Motor neuron (in vitro differentiated cells): ENCODE data around the gene FLII. TPM values are rescaled to one million over a fixed set of nuclear protein-coding genes. Genes with fewer than 3 reads are reported as not detected.
"Not testable (repeated sequence)": the region's sequence is repeated elsewhere in the genome, so short reads cannot be mapped to it uniquely, and the experiment has no call there.

Experiments
- ATAC-seq, 8 experiments: fragments of 200-7000 bp; cut with Tn5 transposase; replicated peaks in 6 of 8; 2 replicates each; pipeline ENCODE4 v1.8.0; 2021; ENCODE audit warnings: mild to moderate bottlenecking in 8 of 8, moderate library complexity in 8 of 8
- H3K27ac ChIP-seq, 2 donors: fragments of 250-450 bp; sonication (Bioruptor Pico); 2 replicates each; pipeline ENCODE4 v1.9.0; 2021; ENCODE audit warnings: antibody characterized with exemption in 2 of 2, mild to moderate bottlenecking in 2 of 2, moderate library complexity in 1 of 2
- H3K4me1 ChIP-seq, 2 donors: fragments of 250-450 bp; sonication (Bioruptor Pico); replicated peaks in 1 of 2; 2 replicates each; pipeline ENCODE4 v1.6.1; 2021; ENCODE audit warnings: antibody characterized with exemption in 2 of 2, mild to moderate bottlenecking in 2 of 2, moderate library complexity in 1 of 2
- H3K4me3 ChIP-seq, 5 donors: fragments of 250-450 bp; sonication (Bioruptor Pico); 2 replicates each; pipeline ENCODE4 v1.9.0; 2021; ENCODE audit warnings: antibody characterized with exemption in 5 of 5, mild to moderate bottlenecking in 5 of 5, moderate library complexity in 4 of 5
- WGBS, 10 experiments: fragments of 450-650 bp; shearing (Covaris generic); methylation state at CpG; one replicate each; pipeline ENCODE4 v1.0.0; 2022; 5-methylcytosine and 5-hydroxymethylcytosine counted together
- in situ Hi-C, 9 experiments: fragments of 400-800 bp; cut with MboI; loops; one replicate each; pipeline ENCODE4 v1.15.0; 2021; ENCODE audit warnings: low sequenced_read_pairs in 9 of 9, low pct_unique_long_range_greater_than_20kb in 2 of 9; ENCODE audit not compliant: unreplicated experiment in 9 of 9
- total RNA-seq, 8 experiments: library from RNA; unstranded; fragments of 300-600 nt; gene quantifications; 2 replicates each; pipeline versions ENCODE4 v1.2.3 to v1.2.4, GENCODE V29; 2022

FLII gene
- total RNA-seq, result 100 to 1,000 TPM in 5 of 8 experiments, 10 to 100 TPM in 3; 62.9 to 150 (median 109) TPM

- peak within 1 kb of the TSS; percentile 59 to 97 (median 85) for H3K4me3 ChIP-seq
- peak; percentile 32 to 59 (median 54) for ATAC-seq
- WGBS, 10 experiments, result 1 to 30% methylated on average over 2 to 15 of the region's 71 CpGs; no CpG with 5 or more reads in 8 of the 10 experiments
- peak within 1 kb of the TSS; percentile 75 to 82 for H3K27ac ChIP-seq
- peaks cover 18 to 22% of the 10 kb centered on the region in 2 donors for H3K4me1 ChIP-seq
- in situ Hi-C loops, result no loop called here
Measured at GRCh38 chr17:18258356-18259038, at the start of gene FLII. FLII (minus strand) TSS chr17:18258738; CDS start chr17:18258690, 48 bp downstream.

- ATAC-seq, in situ Hi-C loops: not testable (repeated sequence)
- WGBS, 10 experiments, result 90 to 100% (median 93%) methylated on average over 1 to 6 of the region's 13 CpGs; no CpG with 5 or more reads in 7 of the 10 experiments
Measured at GRCh38 chr17:18303206-18303605, 44.7 kb upstream of the FLII start.

GRCh38 chr17:18300725-18301480 is 42.4 kb upstream of the FLII start:
- Histone ChIP-seq H3K27ac (no peak overlapping the region), H3K4me1 (no peaks in the 10 kb centered on the region), H3K4me3 (no peak overlapping the region)
- ATAC-seq, result peak in 1 of 8 experiments; percentile 22
- in situ Hi-C loops, result no loop called here
- WGBS, 10 experiments, result 74 to 100% (median 96%) methylated on average over 2 to 4 of the region's 8 CpGs; no CpG with 5 or more reads in 2 of the 10 experiments

More at GRCh38 chr17:18303206-18303605, 44.7 kb upstream of the FLII start:
- not testable (repeated sequence) for H3K4me3 ChIP-seq, H3K27ac ChIP-seq, H3K4me1 ChIP-seq

GRCh38 chr17:18298061-18298460 is 39.5 kb upstream of the FLII start:
- H3K27ac ChIP-seq, H3K4me1 ChIP-seq, ATAC-seq, in situ Hi-C loops, H3K4me3 ChIP-seq: not testable (repeated sequence)
- no CpG with 5 or more reads among the region's 30 CpGs for WGBS, 10 experiments

- 71 to 100% (median 97%) methylated on average over 1 to 11 of the region's 15 CpGs; no CpG with 5 or more reads in 1 of the 10 experiments for WGBS, 10 experiments
- Histone ChIP-seq H3K4me3 (no peak overlapping the region), H3K27ac (no peak overlapping the region), H3K4me1 (no peaks in the 10 kb centered on the region)
- in situ Hi-C loops, result no loop called here
- ATAC-seq, result no peak
Measured at GRCh38 chr17:18291718-18292540, 33.4 kb upstream of the FLII start.

- Histone ChIP-seq H3K4me3 (no peak overlapping the region), H3K27ac (no peak overlapping the region), H3K4me1 (no peaks in the 10 kb centered on the region)
- in situ Hi-C loops, result no loop called here
- no peak for ATAC-seq
- WGBS, 10 experiments, result 82 to 100% (median 97%) methylated on average over 1 to 9 of the region's 11 CpGs; no CpG with 5 or more reads in 3 of the 10 experiments
Measured at GRCh38 chr17:18285296-18285695, 26.8 kb upstream of the FLII start.

GRCh38 chr17:18281788-18282187 is 23.2 kb upstream of the FLII start:
- Histone ChIP-seq H3K4me3 (no peak overlapping the region), H3K27ac (no peak overlapping the region), H3K4me1 (no peaks in the 10 kb centered on the region)
- in situ Hi-C loops, result no loop called here
- 68 to 100% (median 85%) methylated on average over 1 to 4 of the region's 6 CpGs; no CpG with 5 or more reads in 4 of the 10 experiments for WGBS, 10 experiments
- peak in 5 of 8 experiments; percentile 8 to 59 (median 36) for ATAC-seq

- in situ Hi-C loops, result no loop called here
- WGBS, 10 experiments, result 0 to 94% (median 61%) methylated on average over 1 to 5 of the region's 5 CpGs; no CpG with 5 or more reads in 1 of the 10 experiments
- Histone ChIP-seq H3K4me1 (no peaks in the 10 kb centered on the region), H3K4me3 (no peak overlapping the region), H3K27ac (no peak overlapping the region)
- ATAC-seq, result peak in 6 of 8 experiments; percentile 46 to 99 (median 89)
Measured at GRCh38 chr17:18280766-18281371, 22.3 kb upstream of the FLII start.

- ATAC-seq, result peak in 1 of 8 experiments; percentile 3
- Histone ChIP-seq H3K27ac (no peak overlapping the region), H3K4me1 (no peaks in the 10 kb centered on the region), H3K4me3 (no peak overlapping the region)
- in situ Hi-C loops, result no loop called here
- WGBS, 10 experiments, result 100% methylated on average over 1 to 2 of the region's 4 CpGs; no CpG with 5 or more reads in 7 of the 10 experiments
Measured at GRCh38 chr17:18280249-18280648, 21.7 kb upstream of the FLII start.

GRCh38 chr17:18278867-18279266 is 20.3 kb upstream of the FLII start:
- H3K27ac ChIP-seq, result no peak overlapping the region
- H3K4me3 ChIP-seq, result no peak overlapping the region
- H3K4me1 ChIP-seq, result no peaks in the 10 kb centered on the region
- peak in 1 of 8 experiments; percentile 36 for ATAC-seq
- in situ Hi-C loops, result no loop called here
- WGBS, 10 experiments, result 20 to 100% (median 94%) methylated on average over 1 to 3 of the region's 3 CpGs; no CpG with 5 or more reads in 1 of the 10 experiments

GRCh38 chr17:18277076-18277475 is 18.5 kb upstream of the FLII start:
- no peak overlapping the region for H3K4me3 ChIP-seq
- WGBS, 10 experiments, result 100% methylated on average over 1 of the region's 1 CpG; no CpG with 5 or more reads in 6 of the 10 experiments
- no peaks in the 10 kb centered on the region for H3K4me1 ChIP-seq
- no peak for ATAC-seq
- in situ Hi-C loops, result no loop called here
- H3K27ac ChIP-seq, result no peak overlapping the region
